HG03460 (cell line): ENCODE results near the gene COPG1.

Source experiments
- ATAC-seq: cut with Tn5 transposase; IDR thresholded peaks from one replicate; pipeline ENCODE4 v1.9.1; 2021; ENCODE audit not compliant: unreplicated experiment

The COPG1 gene

GRCh38 chr3:129313665-129314385 lies 64.4 kb downstream of the COPG1 start:
- ATAC-seq, result no peak

- no peak for ATAC-seq
These were observed 65.2 kb downstream of the COPG1 start for GRCh38 chr3:129314386-129315222.

- no peak for ATAC-seq
These were observed 66.0 kb downstream of the COPG1 start for GRCh38 chr3:129315223-129315997.

- no peak for ATAC-seq
These were observed 66.5 kb downstream of the COPG1 start for GRCh38 chr3:129315998-129316247.

GRCh38 chr3:129316248-129317013 lies 67.0 kb downstream of the COPG1 start:
- ATAC-seq, result peak; percentile 40

- no peak for ATAC-seq
These were observed 67.8 kb downstream of the COPG1 start for GRCh38 chr3:129317014-129317771.

- ATAC-seq, result no peak
These were observed 68.4 kb downstream of the COPG1 start for GRCh38 chr3:129317848-129318247.

GRCh38 chr3:129318921-129319320 lies 69.5 kb downstream of the COPG1 start:
- no peak for ATAC-seq

GRCh38 chr3:129320261-129320660 lies 70.9 kb downstream of the COPG1 start:
- ATAC-seq, result no peak

- ATAC-seq, result no peak
These were observed 71.5 kb downstream of the COPG1 start for GRCh38 chr3:129320825-129321487.

GRCh38 chr3:129321887-129322286 lies 72.5 kb downstream of the COPG1 start:
- ATAC-seq, result no peak

- ATAC-seq, result no peak
These were observed 74.4 kb downstream of the COPG1 start for GRCh38 chr3:129323651-129324294.

GRCh38 chr3:129324855-129325254 lies 75.4 kb downstream of the COPG1 start:
- no peak for ATAC-seq

GRCh38 chr3:129325383-129325782 lies 76.0 kb downstream of the COPG1 start:
- no peak for ATAC-seq

- no peak for ATAC-seq
These were observed 76.7 kb downstream of the COPG1 start for GRCh38 chr3:129326138-129326537.

GRCh38 chr3:129326595-129326994 lies 77.2 kb downstream of the COPG1 start:
- no peak for ATAC-seq
